ENCODE measurements around the gene KLHL17.
"Not testable (repeated sequence)": the region's sequence is repeated elsewhere in the genome, so short reads cannot be mapped to it uniquely, and the experiment has no call there.

KLHL17 gene

GRCh38 chr1:943545-944340 is 16.6 kb upstream of the KLHL17 start:
- DNase-seq (ENCODE audit: extremely low read depth, low read depth): no peak
- TF ChIP-seq CTCF (IDR thresholded peaks at IDR 0.05; ENCODE audit: low read depth, low read length): no peak

GRCh38 chr1:944341-945325 is 15.8 kb upstream of the KLHL17 start:
- no peak for DNase-seq (ENCODE audit: extremely low read depth, low read depth)
- TF ChIP-seq CTCF (IDR thresholded peaks at IDR 0.05; ENCODE audit: low read depth, low read length): no peak

GRCh38 chr1:945688-946556 is 14.5 kb upstream of the KLHL17 start:
- DNase-seq (ENCODE audit: extremely low read depth, low read depth): no peak
- no peak for TF ChIP-seq CTCF (IDR thresholded peaks at IDR 0.05; ENCODE audit: low read depth, low read length)

GRCh38 chr1:946811-947210 is 13.6 kb upstream of the KLHL17 start:
- DNase-seq (ENCODE audit: extremely low read depth, low read depth): not testable (repeated sequence)

GRCh38 chr1:947958-948357 is 12.4 kb upstream of the KLHL17 start:
- DNase-seq (ENCODE audit: extremely low read depth, low read depth): no peak
- TF ChIP-seq CTCF (IDR thresholded peaks at IDR 0.05; ENCODE audit: low read depth, low read length): no peak

GRCh38 chr1:950268-950667 is 10.1 kb upstream of the KLHL17 start:
- no peak for DNase-seq (ENCODE audit: extremely low read depth, low read depth)
- no peak for TF ChIP-seq CTCF (IDR thresholded peaks at IDR 0.05; ENCODE audit: low read depth, low read length)

- no peak for TF ChIP-seq CTCF (IDR thresholded peaks at IDR 0.05; ENCODE audit: low read depth, low read length)
- DNase-seq (ENCODE audit: extremely low read depth, low read depth): no peak
These were observed 9.5 kb upstream of the KLHL17 start for GRCh38 chr1:950881-951280.
